Neural cell (in vitro differentiated cells): ENCODE measurements around the gene TMIGD1. TPM values are rescaled to one million over a fixed set of nuclear protein-coding genes. Genes with fewer than 3 reads are reported as not detected.

Experiments
- H2AFZ ChIP-seq: fragments of 200-600, 300-800 bp; sonication (generic), shearing (Covaris generic); 2 replicates; pipeline ENCODE4 v1.6.0; 2014; ENCODE audit warnings: low read depth, mild to moderate bottlenecking, antibody characterized with exemption, low read length, moderate library complexity
- H3F3A ChIP-seq: fragments of 200-600 bp; shearing (Covaris generic); 2 replicates; pipeline ENCODE4 v1.6.1; 2016; ENCODE audit warnings: mild to moderate bottlenecking, moderate library complexity, mixed read lengths, antibody characterized with exemption, low read length; ENCODE audit not compliant: insufficient read depth, poor library complexity, severe bottlenecking
- H3K27ac ChIP-seq: fragments of 200-600, 300-800 bp; sonication (generic), shearing (Covaris generic); 2 replicates; pipeline ENCODE4 v1.5.1; 2014; ENCODE audit warnings: mild to moderate bottlenecking, low read length, moderate library complexity
- H3K27me3 ChIP-seq: fragments of 300-800, 200-600 bp; sonication (generic), shearing (Covaris generic); 2 replicates; pipeline ENCODE4 v1.6.0; 2014; ENCODE audit warnings: mild to moderate bottlenecking, low read depth, low read length, moderate library complexity; ENCODE audit not compliant: insufficient read depth
- H3K36me3 ChIP-seq: fragments of 300-800, 200-600 bp; sonication (generic), shearing (Covaris generic); 2 replicates; pipeline ENCODE4 v1.5.1; 2014; ENCODE audit warnings: mild to moderate bottlenecking, antibody characterized with exemption, low read length, moderate library complexity; ENCODE audit not compliant: insufficient read depth
- H3K4me2 ChIP-seq: fragments of 300-800, 200-600 bp; sonication (generic), shearing (Covaris generic); 2 replicates; pipeline ENCODE4 v1.6.0; 2014; ENCODE audit warnings: mild to moderate bottlenecking, low read length
- H3K4me3 ChIP-seq: fragments of 300-800, 200-600 bp; sonication (generic), shearing (Covaris generic); 2 replicates; pipeline ENCODE4 v1.5.1; 2014; ENCODE audit warnings: mild to moderate bottlenecking, low read length, moderate library complexity
- H3K79me2 ChIP-seq: fragments of 200-600 bp; shearing (Covaris generic); replicated peaks from 2 replicates; pipeline ENCODE4 v1.6.0; 2014; ENCODE audit warnings: mild to moderate bottlenecking, low read length, moderate library complexity; ENCODE audit not compliant: insufficient read depth
- H3K9ac ChIP-seq: fragments of 300-800, 200-600 bp; sonication (generic), shearing (Covaris generic); 2 replicates; pipeline ENCODE4 v1.6.1; 2016; ENCODE audit warnings: mild to moderate bottlenecking, low read length, mixed read lengths
- H3K9me2 ChIP-seq: fragments of 200-600 bp; shearing (Covaris generic); 2 replicates; pipeline ENCODE4 v1.6.1; 2016; ENCODE audit warnings: mild to moderate bottlenecking, low read length, mixed read lengths; ENCODE audit not compliant: insufficient read depth
- H3K9me3 ChIP-seq: fragments of 200-600, 300-800 bp; sonication (generic), shearing (Covaris generic); 2 replicates; pipeline ENCODE4 v1.6.1; 2016; ENCODE audit warnings: mild to moderate bottlenecking, mixed run types, low read length, moderate library complexity, mixed read lengths
- H4K20me1 ChIP-seq: fragments of 200-600 bp; shearing (Covaris generic); 2 replicates; pipeline ENCODE4 v1.6.1; 2016; ENCODE audit warnings: mild to moderate bottlenecking, mixed run types; ENCODE audit not compliant: insufficient read depth
- EP300 ChIP-seq: fragments of 450-650 bp; conservative IDR thresholded peaks from 2 replicates; pipeline ENCODE4 v1.6.1; 2014; ENCODE audit warnings: antibody characterized with exemption, mild to moderate bottlenecking, moderate library complexity; ENCODE audit not compliant: poor library complexity, severe bottlenecking
- EZH2 ChIP-seq: fragments of 200-600, 300-800 bp; shearing (Covaris generic), sonication (generic); IDR thresholded peaks from 2 replicates; pipeline ENCODE4 v1.6.1; 2014; ENCODE audit warnings: antibody characterized with exemption, low read length, borderline replicate concordance, mild to moderate bottlenecking; ENCODE audit not compliant: insufficient read depth, poor library complexity, severe bottlenecking
- MXI1 ChIP-seq: fragments of 450-650 bp; conservative IDR thresholded peaks from 2 replicates; pipeline ENCODE4 v1.6.1; 2014; ENCODE audit warnings: antibody characterized with exemption, mild to moderate bottlenecking; ENCODE audit not compliant: poor library complexity, severe bottlenecking
- POLR2AphosphoS5 ChIP-seq: IDR thresholded peaks from 2 replicates; pipeline ENCODE4 v1.6.1; 2012
- RAD21 ChIP-seq: fragments of 450-650 bp; conservative IDR thresholded peaks from 2 replicates; pipeline ENCODE4 v1.6.1; 2014; ENCODE audit warnings: antibody characterized with exemption, mild to moderate bottlenecking, moderate library complexity
- REST ChIP-seq: IDR thresholded peaks from 2 replicates; pipeline ENCODE4 v1.6.1; 2012; ENCODE audit warnings: borderline replicate concordance
- SMC3 ChIP-seq: fragments of 450-650 bp; conservative IDR thresholded peaks from 2 replicates; pipeline ENCODE4 v1.6.1; 2014; ENCODE audit warnings: antibody characterized with exemption, mild to moderate bottlenecking, moderate library complexity; ENCODE audit not compliant: poor library complexity
- TAF1 ChIP-seq: IDR thresholded peaks from 2 replicates; pipeline ENCODE4 v1.6.1; 2012; ENCODE audit warnings: low read depth
- polyA plus RNA-seq: library from polyadenylated mRNA; depleted of rRNA; stranded (reverse); fragments of >200 nt; gene quantifications from 2 replicates; pipeline ENCODE4 v1.2.3, GENCODE V29; 2014
- TF ChIP-seq, protein P1 (sequence below): fragments of 450-650 bp; IDR thresholded peaks from 2 replicates; pipeline ENCODE4 v1.5.1; 2014; ENCODE audit warnings: antibody characterized with exemption, mild to moderate bottlenecking, moderate library complexity; ENCODE audit not compliant: poor library complexity, severe bottlenecking

The TMIGD1 gene
- polyA plus RNA-seq, 1 donor from 2014 or later = not detected

- Histone ChIP-seq H3F3A (no peaks in the 10 kb centered on the region), H3K9ac (no peak overlapping the region), H3K27ac (no peak overlapping the region), H3K4me2 (no peak overlapping the region), H3K4me3 (no peak overlapping the region), H4K20me1 (no peaks in the 10 kb centered on the region), H3K9me2 (no peaks in the 10 kb centered on the region), H3K9me3 (no peaks in the 10 kb centered on the region), H3K27me3 (no peaks in the 10 kb centered on the region), H3K79me2 (no peaks in the 10 kb centered on the region), H3K36me3 (no peaks in the 10 kb centered on the region), H2AFZ (no peak overlapping the region)
- TF ChIP-seq SMC3 (no peak), EP300 (no peak), MXI1 (no peak), POLR2AphosphoS5 (no peak), EZH2 (no peak), REST (no peak), TAF1 (no peak), RAD21 (no peak)
- TF ChIP-seq, protein P1, sequence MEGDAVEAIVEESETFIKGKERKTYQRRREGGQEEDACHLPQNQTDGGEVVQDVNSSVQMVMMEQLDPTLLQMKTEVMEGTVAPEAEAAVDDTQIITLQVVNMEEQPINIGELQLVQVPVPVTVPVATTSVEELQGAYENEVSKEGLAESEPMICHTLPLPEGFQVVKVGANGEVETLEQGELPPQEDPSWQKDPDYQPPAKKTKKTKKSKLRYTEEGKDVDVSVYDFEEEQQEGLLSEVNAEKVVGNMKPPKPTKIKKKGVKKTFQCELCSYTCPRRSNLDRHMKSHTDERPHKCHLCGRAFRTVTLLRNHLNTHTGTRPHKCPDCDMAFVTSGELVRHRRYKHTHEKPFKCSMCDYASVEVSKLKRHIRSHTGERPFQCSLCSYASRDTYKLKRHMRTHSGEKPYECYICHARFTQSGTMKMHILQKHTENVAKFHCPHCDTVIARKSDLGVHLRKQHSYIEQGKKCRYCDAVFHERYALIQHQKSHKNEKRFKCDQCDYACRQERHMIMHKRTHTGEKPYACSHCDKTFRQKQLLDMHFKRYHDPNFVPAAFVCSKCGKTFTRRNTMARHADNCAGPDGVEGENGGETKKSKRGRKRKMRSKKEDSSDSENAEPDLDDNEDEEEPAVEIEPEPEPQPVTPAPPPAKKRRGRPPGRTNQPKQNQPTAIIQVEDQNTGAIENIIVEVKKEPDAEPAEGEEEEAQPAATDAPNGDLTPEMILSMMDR = no peak
Observed at GRCh38 chr17:30312226-30312625, 21.6 kb downstream of the TMIGD1 start.

DNA sequence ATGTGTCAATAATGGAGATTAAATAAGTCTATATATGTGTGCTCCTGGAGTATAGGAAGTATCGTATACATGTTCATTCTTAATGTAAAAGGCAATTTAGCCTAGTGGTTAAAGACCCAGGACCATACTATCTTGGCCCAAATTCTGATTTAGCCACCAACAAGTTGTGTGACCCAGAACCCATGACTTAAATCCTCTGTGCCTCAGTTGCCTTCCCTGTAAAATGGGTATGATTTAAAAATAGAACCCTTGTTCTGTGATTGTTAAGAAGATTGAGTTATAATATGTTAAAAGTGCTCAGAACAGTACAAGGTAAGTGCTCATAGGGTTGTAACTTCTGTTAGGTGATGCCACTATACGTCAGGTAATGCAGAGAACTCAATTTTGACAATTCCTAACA lies 23.3 kb downstream of the TMIGD1 start:
- Histone ChIP-seq H3K27me3 (no peaks in the 10 kb centered on the region), H4K20me1 (no peaks in the 10 kb centered on the region), H3K4me2 (no peak overlapping the region), H3K79me2 (no peaks in the 10 kb centered on the region), H3K4me3 (no peak overlapping the region), H3F3A (no peaks in the 10 kb centered on the region), H2AFZ (no peak overlapping the region), H3K9ac (no peak overlapping the region), H3K9me2 (no peaks in the 10 kb centered on the region), H3K36me3 (no peaks in the 10 kb centered on the region), H3K27ac (no peak overlapping the region), H3K9me3 (no peaks in the 10 kb centered on the region)
- TF ChIP-seq POLR2AphosphoS5 (no peak), MXI1 (no peak), EP300 (no peak), RAD21 (no peak), EZH2 (no peak), SMC3 (no peak), TAF1 (no peak), REST (no peak)
- TF ChIP-seq, protein P1 = no peak
